WTC11 (cell line): ENCODE measurements around the gene TGFBR1. TPM values are rescaled to one million over a fixed set of nuclear protein-coding genes. Genes with fewer than 3 reads are reported as not detected.

Experiments
- ATAC-seq: fragments of 200-7000 bp; cut with Tn5 transposase; 2 replicates; pipeline ENCODE4 v1.10.0; 2021; ENCODE audit warnings: mild to moderate bottlenecking, moderate library complexity
- CTCF ChIA-PET: fragments of 300-600 bp; sonication (Branson Sonifier 250); formaldehyde crosslinking; loops from one replicate; lab custom pipeline; 2021; ENCODE audit warnings: antibody characterized with exemption; lab: Charles Lee
- POLR2A ChIA-PET: fragments of 350-600 bp; sonication (Branson Sonifier 250); formaldehyde crosslinking; loops from one replicate; lab custom pipeline; 2021; ENCODE audit warnings: antibody characterized with exemption; lab: Charles Lee
- DNase-seq: peaks from one replicate; pipeline ENCODE4 v3.0.0; 2021; ENCODE audit warnings: low spot score
- H3K27ac Mint-ChIP-seq: 2 replicates; pipeline ENCODE4 v1.8.0; 2021; ENCODE audit warnings: mixed read lengths
- H3K27me3 Mint-ChIP-seq: 2 replicates; pipeline ENCODE4 v1.8.0; 2021; ENCODE audit warnings: low read depth, mild to moderate bottlenecking, moderate library complexity, mixed read lengths
- H3K36me3 Mint-ChIP-seq: 2 replicates; pipeline ENCODE4 v1.8.0; 2021; ENCODE audit warnings: mixed read lengths
- H3K4me1 Mint-ChIP-seq: 2 replicates; pipeline ENCODE4 v1.8.0; 2022; ENCODE audit warnings: mixed read lengths
- H3K4me3 Mint-ChIP-seq: 2 replicates; pipeline ENCODE4 v1.8.0; 2021; ENCODE audit warnings: mild to moderate bottlenecking, moderate library complexity, mixed read lengths
- H3K9me3 Mint-ChIP-seq: 2 replicates; pipeline ENCODE4 v1.8.0; 2021; ENCODE audit warnings: mixed read lengths
- CREM ChIP-seq: sonication (generic); formaldehyde crosslinking; IDR thresholded peaks from 2 replicates; pipeline ENCODE4 v1.8.1; 2022; ENCODE audit warnings: mild to moderate bottlenecking, missing genetic modification reagents, moderate library complexity
- ETV6 ChIP-seq: sonication (generic); formaldehyde crosslinking; IDR thresholded peaks from 2 replicates; pipeline ENCODE4 v1.8.1; 2022; ENCODE audit warnings: mild to moderate bottlenecking, missing genetic modification reagents
- FOXK1 ChIP-seq: sonication (generic); formaldehyde crosslinking; IDR thresholded peaks from 2 replicates; pipeline ENCODE4 v1.8.0; 2022; ENCODE audit warnings: mild to moderate bottlenecking, moderate library complexity, missing genetic modification reagents
- MYBL2 ChIP-seq: sonication (generic); formaldehyde crosslinking; IDR thresholded peaks from 2 replicates; pipeline ENCODE4 v1.8.1; 2023; ENCODE audit warnings: mild to moderate bottlenecking, moderate library complexity, missing genetic modification reagents
- NFYB ChIP-seq: sonication (generic); formaldehyde crosslinking; conservative IDR thresholded peaks from 2 replicates; pipeline ENCODE4 v1.8.0; 2022; ENCODE audit warnings: low read depth, missing genetic modification reagents
- NR1H2 ChIP-seq: sonication (generic); formaldehyde crosslinking; IDR thresholded peaks from 2 replicates; pipeline ENCODE4 v1.9.0; 2021; ENCODE audit warnings: mild to moderate bottlenecking, moderate library complexity, missing genetic modification reagents
- total RNA-seq: library from RNA; stranded (reverse); gene quantifications from 3 replicates; pipeline ENCODE4 v1.2.3, GENCODE V29; 2021
- TF ChIP-seq, protein P1 (sequence below): sonication (generic); formaldehyde crosslinking; IDR thresholded peaks from 2 replicates; pipeline ENCODE4 v1.8.0; 2022; ENCODE audit warnings: mild to moderate bottlenecking, missing genetic modification reagents
- TF ChIP-seq, protein P2 (sequence below): sonication (generic); formaldehyde crosslinking; IDR thresholded peaks from 2 replicates; pipeline ENCODE4 v1.8.1; 2023; ENCODE audit warnings: mild to moderate bottlenecking, missing genetic modification reagents, moderate library complexity
- TF ChIP-seq, protein P3 (sequence below): fragments of 250-450 bp; sonication (Bioruptor Pico); IDR thresholded peaks from 2 replicates; pipeline ENCODE4 v1.8.0; 2021; ENCODE audit warnings: mild to moderate bottlenecking
- TF ChIP-seq, protein P4 (sequence below): fragments of 250-450 bp; sonication (Bioruptor Pico); IDR thresholded peaks from 2 replicates; pipeline ENCODE4 v1.9.0; 2021; ENCODE audit warnings: mild to moderate bottlenecking
- TF ChIP-seq, protein P5 (sequence below): sonication (generic); formaldehyde crosslinking; IDR thresholded peaks from 2 replicates; pipeline ENCODE4 v1.8.0; 2022; ENCODE audit warnings: mild to moderate bottlenecking, missing genetic modification reagents
- TF ChIP-seq, protein P6 (sequence below): sonication (generic); formaldehyde crosslinking; IDR thresholded peaks from 2 replicates; pipeline ENCODE4 v1.8.1; 2022; ENCODE audit warnings: missing genetic modification reagents, borderline replicate concordance
- TF ChIP-seq, protein P7 (sequence below): sonication (generic); formaldehyde crosslinking; IDR thresholded peaks from 2 replicates; pipeline ENCODE4 v1.8.0; 2023; ENCODE audit warnings: missing genetic modification reagents, mild to moderate bottlenecking, borderline replicate concordance

The TGFBR1 gene
- total RNA-seq, 1 experiment from 2014 or later, result 42.4 TPM

DNA sequence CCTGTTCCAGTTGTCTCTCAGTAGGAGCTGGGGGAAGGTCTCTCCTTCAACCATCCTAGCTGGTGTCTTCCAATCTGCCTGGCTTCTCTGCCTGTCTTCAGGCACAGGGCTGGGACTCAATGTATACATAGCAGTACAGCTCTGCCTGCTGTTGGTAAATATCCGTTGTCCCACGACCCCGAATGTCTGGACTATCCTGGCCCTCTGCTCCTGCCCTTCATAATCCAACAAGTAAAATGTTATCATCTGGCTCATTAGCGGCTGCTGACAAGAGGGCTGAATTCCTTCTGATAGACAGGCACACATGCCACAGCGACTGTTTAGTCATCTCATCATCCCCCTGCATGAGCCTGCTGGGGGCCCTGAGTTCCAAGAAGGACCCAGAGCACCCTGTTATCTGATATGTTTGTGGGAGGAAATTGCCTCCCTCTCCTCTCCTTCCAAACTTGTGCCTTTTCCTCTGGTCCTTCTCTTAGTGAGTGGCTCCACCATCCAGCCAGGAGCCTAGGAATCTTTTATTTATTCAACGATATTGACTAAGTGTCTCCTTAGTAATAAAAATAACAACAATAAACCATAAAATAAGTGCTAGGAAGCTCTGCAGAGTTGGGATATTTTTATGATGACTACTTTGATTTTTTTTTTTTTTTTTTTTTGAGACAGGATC, 29.5 kb upstream of the TGFBR1 start:
- POLR2A ChIA-PET, result no interaction called here
- Mint-ChIP-seq H3K9me3 (peaks cover 6% of the 10 kb centered on the region; the same call in 1 of the 2 replicates), H3K4me1 (peaks cover 6% of the 10 kb centered on the region; the same call in 1 of the 2 replicates), H3K4me3 (no peak overlapping the region), H3K27ac (no peak overlapping the region), H3K27me3 (no peaks in the 10 kb centered on the region), H3K36me3 (no peaks in the 10 kb centered on the region)
- ATAC-seq (no peak), DNase-seq (no peak)
- CTCF ChIA-PET, result interaction anchor here (0.6 kb wide), 1 partner anchor 227 kb away, joined by 3 read pairs; no protein-coding TSS in a partner anchor
- TF ChIP-seq NR1H2 (CRISPR knock-in tag) (no peak), FOXK1 (CRISPR knock-in tag) (no peak), CREM (CRISPR knock-in tag) (no peak), MYBL2 (no peak), ETV6 (CRISPR knock-in tag) (no peak), NFYB (CRISPR knock-in tag) (no peak)
- TF ChIP-seq, protein P1, sequence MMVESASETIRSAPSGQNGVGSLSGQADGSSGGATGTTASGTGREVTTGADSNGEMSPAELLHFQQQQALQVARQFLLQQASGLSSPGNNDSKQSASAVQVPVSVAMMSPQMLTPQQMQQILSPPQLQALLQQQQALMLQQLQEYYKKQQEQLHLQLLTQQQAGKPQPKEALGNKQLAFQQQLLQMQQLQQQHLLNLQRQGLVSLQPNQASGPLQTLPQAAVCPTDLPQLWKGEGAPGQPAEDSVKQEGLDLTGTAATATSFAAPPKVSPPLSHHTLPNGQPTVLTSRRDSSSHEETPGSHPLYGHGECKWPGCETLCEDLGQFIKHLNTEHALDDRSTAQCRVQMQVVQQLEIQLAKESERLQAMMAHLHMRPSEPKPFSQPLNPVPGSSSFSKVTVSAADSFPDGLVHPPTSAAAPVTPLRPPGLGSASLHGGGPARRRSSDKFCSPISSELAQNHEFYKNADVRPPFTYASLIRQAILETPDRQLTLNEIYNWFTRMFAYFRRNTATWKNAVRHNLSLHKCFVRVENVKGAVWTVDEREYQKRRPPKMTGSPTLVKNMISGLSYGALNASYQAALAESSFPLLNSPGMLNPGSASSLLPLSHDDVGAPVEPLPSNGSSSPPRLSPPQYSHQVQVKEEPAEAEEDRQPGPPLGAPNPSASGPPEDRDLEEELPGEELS, result no peak
- TF ChIP-seq, protein P2, sequence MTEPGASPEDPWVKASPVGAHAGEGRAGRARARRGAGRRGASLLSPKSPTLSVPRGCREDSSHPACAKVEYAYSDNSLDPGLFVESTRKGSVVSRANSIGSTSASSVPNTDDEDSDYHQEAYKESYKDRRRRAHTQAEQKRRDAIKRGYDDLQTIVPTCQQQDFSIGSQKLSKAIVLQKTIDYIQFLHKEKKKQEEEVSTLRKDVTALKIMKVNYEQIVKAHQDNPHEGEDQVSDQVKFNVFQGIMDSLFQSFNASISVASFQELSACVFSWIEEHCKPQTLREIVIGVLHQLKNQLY, result no peak
- TF ChIP-seq, protein P3, sequence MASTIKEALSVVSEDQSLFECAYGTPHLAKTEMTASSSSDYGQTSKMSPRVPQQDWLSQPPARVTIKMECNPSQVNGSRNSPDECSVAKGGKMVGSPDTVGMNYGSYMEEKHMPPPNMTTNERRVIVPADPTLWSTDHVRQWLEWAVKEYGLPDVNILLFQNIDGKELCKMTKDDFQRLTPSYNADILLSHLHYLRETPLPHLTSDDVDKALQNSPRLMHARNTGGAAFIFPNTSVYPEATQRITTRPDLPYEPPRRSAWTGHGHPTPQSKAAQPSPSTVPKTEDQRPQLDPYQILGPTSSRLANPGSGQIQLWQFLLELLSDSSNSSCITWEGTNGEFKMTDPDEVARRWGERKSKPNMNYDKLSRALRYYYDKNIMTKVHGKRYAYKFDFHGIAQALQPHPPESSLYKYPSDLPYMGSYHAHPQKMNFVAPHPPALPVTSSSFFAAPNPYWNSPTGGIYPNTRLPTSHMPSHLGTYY (CRISPR knock-in tag), result no peak
- TF ChIP-seq, protein P4, sequence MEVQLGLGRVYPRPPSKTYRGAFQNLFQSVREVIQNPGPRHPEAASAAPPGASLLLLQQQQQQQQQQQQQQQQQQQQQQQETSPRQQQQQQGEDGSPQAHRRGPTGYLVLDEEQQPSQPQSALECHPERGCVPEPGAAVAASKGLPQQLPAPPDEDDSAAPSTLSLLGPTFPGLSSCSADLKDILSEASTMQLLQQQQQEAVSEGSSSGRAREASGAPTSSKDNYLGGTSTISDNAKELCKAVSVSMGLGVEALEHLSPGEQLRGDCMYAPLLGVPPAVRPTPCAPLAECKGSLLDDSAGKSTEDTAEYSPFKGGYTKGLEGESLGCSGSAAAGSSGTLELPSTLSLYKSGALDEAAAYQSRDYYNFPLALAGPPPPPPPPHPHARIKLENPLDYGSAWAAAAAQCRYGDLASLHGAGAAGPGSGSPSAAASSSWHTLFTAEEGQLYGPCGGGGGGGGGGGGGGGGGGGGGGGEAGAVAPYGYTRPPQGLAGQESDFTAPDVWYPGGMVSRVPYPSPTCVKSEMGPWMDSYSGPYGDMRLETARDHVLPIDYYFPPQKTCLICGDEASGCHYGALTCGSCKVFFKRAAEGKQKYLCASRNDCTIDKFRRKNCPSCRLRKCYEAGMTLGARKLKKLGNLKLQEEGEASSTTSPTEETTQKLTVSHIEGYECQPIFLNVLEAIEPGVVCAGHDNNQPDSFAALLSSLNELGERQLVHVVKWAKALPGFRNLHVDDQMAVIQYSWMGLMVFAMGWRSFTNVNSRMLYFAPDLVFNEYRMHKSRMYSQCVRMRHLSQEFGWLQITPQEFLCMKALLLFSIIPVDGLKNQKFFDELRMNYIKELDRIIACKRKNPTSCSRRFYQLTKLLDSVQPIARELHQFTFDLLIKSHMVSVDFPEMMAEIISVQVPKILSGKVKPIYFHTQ (CRISPR knock-in tag), result no peak
- TF ChIP-seq, protein P5, sequence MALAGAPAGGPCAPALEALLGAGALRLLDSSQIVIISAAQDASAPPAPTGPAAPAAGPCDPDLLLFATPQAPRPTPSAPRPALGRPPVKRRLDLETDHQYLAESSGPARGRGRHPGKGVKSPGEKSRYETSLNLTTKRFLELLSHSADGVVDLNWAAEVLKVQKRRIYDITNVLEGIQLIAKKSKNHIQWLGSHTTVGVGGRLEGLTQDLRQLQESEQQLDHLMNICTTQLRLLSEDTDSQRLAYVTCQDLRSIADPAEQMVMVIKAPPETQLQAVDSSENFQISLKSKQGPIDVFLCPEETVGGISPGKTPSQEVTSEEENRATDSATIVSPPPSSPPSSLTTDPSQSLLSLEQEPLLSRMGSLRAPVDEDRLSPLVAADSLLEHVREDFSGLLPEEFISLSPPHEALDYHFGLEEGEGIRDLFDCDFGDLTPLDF (CRISPR knock-in tag), result no peak
- TF ChIP-seq, protein P6, sequence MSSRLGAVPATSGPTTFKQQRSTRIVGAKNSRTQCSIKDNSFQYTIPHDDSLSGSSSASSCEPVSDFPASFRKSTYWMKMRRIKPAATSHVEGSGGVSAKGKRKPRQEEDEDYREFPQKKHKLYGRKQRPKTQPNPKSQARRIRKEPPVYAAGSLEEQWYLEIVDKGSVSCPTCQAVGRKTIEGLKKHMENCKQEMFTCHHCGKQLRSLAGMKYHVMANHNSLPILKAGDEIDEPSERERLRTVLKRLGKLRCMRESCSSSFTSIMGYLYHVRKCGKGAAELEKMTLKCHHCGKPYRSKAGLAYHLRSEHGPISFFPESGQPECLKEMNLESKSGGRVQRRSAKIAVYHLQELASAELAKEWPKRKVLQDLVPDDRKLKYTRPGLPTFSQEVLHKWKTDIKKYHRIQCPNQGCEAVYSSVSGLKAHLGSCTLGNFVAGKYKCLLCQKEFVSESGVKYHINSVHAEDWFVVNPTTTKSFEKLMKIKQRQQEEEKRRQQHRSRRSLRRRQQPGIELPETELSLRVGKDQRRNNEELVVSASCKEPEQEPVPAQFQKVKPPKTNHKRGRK, result no peak
- TF ChIP-seq, protein P7, sequence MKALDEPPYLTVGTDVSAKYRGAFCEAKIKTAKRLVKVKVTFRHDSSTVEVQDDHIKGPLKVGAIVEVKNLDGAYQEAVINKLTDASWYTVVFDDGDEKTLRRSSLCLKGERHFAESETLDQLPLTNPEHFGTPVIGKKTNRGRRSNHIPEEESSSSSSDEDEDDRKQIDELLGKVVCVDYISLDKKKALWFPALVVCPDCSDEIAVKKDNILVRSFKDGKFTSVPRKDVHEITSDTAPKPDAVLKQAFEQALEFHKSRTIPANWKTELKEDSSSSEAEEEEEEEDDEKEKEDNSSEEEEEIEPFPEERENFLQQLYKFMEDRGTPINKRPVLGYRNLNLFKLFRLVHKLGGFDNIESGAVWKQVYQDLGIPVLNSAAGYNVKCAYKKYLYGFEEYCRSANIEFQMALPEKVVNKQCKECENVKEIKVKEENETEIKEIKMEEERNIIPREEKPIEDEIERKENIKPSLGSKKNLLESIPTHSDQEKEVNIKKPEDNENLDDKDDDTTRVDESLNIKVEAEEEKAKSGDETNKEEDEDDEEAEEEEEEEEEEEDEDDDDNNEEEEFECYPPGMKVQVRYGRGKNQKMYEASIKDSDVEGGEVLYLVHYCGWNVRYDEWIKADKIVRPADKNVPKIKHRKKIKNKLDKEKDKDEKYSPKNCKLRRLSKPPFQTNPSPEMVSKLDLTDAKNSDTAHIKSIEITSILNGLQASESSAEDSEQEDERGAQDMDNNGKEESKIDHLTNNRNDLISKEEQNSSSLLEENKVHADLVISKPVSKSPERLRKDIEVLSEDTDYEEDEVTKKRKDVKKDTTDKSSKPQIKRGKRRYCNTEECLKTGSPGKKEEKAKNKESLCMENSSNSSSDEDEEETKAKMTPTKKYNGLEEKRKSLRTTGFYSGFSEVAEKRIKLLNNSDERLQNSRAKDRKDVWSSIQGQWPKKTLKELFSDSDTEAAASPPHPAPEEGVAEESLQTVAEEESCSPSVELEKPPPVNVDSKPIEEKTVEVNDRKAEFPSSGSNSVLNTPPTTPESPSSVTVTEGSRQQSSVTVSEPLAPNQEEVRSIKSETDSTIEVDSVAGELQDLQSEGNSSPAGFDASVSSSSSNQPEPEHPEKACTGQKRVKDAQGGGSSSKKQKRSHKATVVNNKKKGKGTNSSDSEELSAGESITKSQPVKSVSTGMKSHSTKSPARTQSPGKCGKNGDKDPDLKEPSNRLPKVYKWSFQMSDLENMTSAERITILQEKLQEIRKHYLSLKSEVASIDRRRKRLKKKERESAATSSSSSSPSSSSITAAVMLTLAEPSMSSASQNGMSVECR (CRISPR knock-in tag), result no peak
